PFSK-1 (cell line): ENCODE results near the gene HSPB1.

Experiments used
- FOXP2 ChIP-seq: optimal IDR thresholded peaks from 2 replicates; pipeline ENCODE3; 2011; ENCODE audit warnings: borderline replicate concordance, control low read depth, inconsistent platforms; ENCODE audit not compliant: insufficient read depth; ENCODE audit errors: extremely low read length, extremely low read depth
- POLR2AphosphoS5 ChIP-seq: IDR thresholded peaks from 2 replicates; pipeline ENCODE4 v1.6.1; 2012; ENCODE audit warnings: low read depth, mild to moderate bottlenecking, control low read depth, low read length, moderate library complexity
- SIN3A ChIP-seq: IDR thresholded peaks from 2 replicates; pipeline ENCODE4 v1.6.1; 2012; ENCODE audit warnings: mild to moderate bottlenecking, low read length, moderate library complexity, borderline replicate concordance; ENCODE audit not compliant: insufficient read depth
- TAF1 ChIP-seq: IDR thresholded peaks from 2 replicates; pipeline ENCODE4 v1.6.1; 2012; ENCODE audit warnings: low read length, control low read depth, borderline replicate concordance; ENCODE audit not compliant: insufficient read depth
- TF ChIP-seq, protein P1 (sequence below), 2 experiments: IDR thresholded peaks; 2 replicates each; pipeline versions ENCODE4 v1.6.1 to v1.8.0; 2011 to 2012; ENCODE audit warnings: low read depth in 2 of 2, low read length in 2 of 2, control low read depth in 1 of 2, inconsistent platforms in 1 of 2, mild to moderate bottlenecking in 1 of 2, moderate library complexity in 1 of 2; ENCODE audit not compliant: insufficient read depth in 1 of 2

The HSPB1 gene

DNA sequence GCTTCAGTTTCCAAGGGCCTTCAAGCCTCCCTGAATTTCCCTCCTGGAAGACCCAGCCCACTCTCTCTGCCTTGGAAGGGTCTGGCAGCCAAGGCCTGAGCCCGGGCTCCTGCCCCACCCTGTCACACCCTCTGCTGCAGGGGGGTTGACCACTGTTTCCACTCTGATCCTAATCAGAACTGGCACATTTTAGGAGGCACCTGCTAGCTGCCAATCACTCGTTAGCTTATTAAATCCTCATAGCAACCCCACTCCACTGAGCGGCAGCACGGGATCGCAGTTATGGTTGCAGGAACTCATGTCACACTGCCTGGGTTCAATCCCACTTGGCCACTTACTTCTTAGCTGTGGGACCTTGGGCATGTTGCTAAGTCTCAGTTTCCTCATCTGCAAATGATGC lies 12.9 kb downstream of the HSPB1 start:
- TF ChIP-seq, protein P1, sequence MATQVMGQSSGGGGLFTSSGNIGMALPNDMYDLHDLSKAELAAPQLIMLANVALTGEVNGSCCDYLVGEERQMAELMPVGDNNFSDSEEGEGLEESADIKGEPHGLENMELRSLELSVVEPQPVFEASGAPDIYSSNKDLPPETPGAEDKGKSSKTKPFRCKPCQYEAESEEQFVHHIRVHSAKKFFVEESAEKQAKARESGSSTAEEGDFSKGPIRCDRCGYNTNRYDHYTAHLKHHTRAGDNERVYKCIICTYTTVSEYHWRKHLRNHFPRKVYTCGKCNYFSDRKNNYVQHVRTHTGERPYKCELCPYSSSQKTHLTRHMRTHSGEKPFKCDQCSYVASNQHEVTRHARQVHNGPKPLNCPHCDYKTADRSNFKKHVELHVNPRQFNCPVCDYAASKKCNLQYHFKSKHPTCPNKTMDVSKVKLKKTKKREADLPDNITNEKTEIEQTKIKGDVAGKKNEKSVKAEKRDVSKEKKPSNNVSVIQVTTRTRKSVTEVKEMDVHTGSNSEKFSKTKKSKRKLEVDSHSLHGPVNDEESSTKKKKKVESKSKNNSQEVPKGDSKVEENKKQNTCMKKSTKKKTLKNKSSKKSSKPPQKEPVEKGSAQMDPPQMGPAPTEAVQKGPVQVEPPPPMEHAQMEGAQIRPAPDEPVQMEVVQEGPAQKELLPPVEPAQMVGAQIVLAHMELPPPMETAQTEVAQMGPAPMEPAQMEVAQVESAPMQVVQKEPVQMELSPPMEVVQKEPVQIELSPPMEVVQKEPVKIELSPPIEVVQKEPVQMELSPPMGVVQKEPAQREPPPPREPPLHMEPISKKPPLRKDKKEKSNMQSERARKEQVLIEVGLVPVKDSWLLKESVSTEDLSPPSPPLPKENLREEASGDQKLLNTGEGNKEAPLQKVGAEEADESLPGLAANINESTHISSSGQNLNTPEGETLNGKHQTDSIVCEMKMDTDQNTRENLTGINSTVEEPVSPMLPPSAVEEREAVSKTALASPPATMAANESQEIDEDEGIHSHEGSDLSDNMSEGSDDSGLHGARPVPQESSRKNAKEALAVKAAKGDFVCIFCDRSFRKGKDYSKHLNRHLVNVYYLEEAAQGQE (IDR thresholded peaks at IDR 0.05; ENCODE audit: insufficient read depth in 1 of 2, low read depth in 2 of 2, low read length in 2 of 2): no peak
- no peak for TF ChIP-seq TAF1
- no peak for TF ChIP-seq FOXP2
- TF ChIP-seq POLR2AphosphoS5: no peak
- no peak for TF ChIP-seq SIN3A

DNA sequence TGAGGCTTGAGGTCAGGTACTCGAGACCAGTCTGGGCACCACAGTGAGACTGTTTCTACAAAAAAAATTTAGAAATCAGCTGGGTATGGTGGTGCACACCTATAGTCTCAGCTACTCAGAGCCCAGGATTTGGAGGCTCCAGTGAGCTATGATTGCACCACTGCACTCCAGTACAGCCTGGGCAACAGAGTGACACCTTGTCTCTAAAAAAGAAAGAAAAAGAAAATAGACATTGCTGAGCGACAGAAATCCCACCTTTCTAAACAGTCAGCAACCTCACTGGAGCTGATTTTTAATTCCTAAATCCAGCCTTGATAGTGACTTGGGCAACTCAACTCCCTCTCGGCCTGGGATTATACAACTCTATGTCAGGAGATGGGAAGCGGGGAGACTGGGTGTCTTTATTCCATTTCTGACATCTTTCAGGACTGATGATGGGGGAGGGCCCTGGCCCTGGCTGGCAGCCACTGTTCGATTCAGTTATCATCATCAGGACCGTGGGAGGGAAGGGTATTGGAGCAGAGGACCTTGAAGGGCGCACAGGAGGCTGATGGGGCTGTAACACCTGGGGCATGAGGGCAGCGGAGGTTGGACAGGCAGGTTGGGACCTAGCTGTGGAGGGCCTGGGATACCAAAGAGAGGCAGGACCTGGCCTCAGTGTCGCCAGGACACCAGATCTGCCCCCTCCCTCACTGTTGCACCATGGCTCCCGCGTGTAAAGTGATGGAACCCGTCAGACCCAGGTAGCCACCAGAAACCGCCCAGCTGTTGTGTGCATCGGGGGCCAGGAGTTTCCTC lies 14.7 kb downstream of the HSPB1 start:
- TF ChIP-seq, protein P1 (IDR thresholded peaks at IDR 0.05; ENCODE audit: insufficient read depth in 1 of 2, low read depth in 2 of 2, low read length in 2 of 2): no peak
- TF ChIP-seq FOXP2 (no peak), SIN3A (no peak), TAF1 (no peak), POLR2AphosphoS5 (no peak)

DNA sequence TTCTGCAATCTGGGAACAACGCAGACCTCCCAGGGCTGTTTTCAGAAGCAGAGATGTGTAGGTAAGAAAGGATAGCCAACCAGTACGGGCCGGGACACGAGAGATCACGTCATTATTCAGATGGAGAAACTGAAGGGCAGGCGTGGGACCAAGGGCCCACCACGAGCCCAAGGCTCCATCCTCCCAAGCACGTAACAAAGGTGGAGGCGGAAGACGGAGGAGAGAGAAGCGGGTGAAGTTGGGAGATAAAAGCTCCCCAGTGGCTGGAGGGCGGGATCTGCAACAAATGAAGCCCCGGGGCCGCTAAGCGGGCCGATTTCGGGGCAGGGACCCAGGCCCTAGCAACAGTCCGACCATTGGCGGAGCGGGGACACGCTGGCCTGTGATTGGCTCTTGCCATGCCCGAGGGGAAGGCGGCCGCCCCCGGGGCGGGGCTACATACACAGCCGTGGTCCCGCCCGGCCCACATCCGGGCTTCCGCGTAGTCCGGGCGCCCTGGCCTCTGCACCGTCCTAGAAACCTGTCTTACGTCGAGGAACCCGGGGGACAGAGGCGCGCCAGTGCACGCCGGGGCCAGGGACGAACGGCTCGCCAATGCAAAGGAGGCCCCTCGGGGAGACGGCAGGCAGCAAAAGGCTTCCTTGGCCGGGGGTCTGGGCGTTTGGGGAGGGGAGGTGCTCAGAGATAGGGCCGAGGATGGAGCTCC lies 15.5 kb downstream of the HSPB1 start:
- TF ChIP-seq, protein P1 (IDR thresholded peaks at IDR 0.05; ENCODE audit: insufficient read depth in 1 of 2, low read depth in 2 of 2, low read length in 2 of 2): no peak
- TF ChIP-seq TAF1: 0 out of 2 replicates have a peak, but pooled peaks have one; percentile 58
- TF ChIP-seq FOXP2: peak; percentile 74
- 0 out of 2 replicates have a peak, but pooled peaks have one; percentile 21 for TF ChIP-seq SIN3A
- peak; percentile 90 for TF ChIP-seq POLR2AphosphoS5

DNA sequence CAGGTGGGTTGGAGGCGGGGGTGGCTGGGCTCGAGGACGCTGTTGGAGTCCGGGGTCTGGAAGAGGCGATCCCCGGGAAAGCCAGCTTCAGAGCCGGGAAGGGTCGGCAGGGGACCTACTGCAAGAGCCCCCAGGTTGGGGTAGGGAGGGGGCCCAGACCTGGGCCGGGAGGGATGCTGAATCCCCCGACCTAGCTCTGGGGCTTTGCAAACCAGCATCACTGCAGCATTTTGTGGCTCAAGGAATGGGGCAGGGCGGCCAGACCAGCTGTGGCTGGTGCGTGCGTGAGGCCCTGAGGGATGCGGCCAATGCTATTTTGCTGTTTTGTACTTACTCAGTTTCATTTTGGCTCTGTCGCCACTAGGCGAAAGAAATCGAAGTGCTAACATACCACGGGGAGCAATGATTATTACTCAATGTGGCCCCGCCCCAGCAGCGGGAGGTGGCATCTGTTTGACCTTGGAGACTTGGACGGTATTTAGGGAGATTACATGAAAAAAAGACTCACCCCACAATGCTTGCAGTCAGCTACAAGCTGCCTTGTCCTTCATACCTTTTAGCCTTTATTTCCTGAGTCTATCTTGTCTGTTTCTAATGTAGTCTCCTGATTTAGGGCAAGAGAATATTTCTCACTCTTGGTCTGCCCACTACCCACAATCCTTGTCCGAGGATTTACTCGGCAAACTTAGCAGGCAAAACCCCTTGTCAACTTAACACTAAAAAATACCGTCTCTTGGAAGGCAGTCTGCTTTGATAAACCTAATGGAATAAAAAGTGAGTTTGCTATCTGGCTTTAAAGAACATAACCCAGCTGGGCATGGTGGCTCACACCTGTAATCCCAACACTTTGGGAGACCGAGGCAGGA lies 16.2 kb downstream of the HSPB1 start:
- TF ChIP-seq POLR2AphosphoS5: peak; percentile 44
- TF ChIP-seq SIN3A: no peak
- TF ChIP-seq FOXP2: no peak

DNA sequence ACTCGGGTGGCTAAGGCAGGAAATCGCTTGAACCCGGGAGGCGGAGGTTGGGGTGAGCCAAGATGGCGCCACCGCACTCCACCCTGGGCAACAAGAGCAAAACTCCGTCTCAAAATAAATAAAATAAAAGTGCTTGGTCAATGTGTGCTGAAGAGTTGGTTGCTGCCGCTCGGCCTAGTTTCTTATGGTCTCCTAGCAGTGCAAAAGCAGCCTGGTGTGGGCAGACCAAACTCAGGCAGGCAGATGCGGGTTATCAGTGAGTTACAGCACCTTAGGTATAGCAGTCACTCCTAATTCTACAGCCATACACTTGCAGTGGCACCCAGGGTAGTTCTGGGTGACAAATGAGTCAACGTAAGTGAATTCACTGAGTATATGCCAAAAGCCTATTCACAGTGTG lies 22.6 kb downstream of the HSPB1 start:
- TF ChIP-seq FOXP2: no peak
- TF ChIP-seq POLR2AphosphoS5: no peak
- TF ChIP-seq, protein P1 (IDR thresholded peaks at IDR 0.05; ENCODE audit: insufficient read depth in 1 of 2, low read depth in 2 of 2, low read length in 2 of 2): no peak
- no peak for TF ChIP-seq SIN3A
- TF ChIP-seq TAF1: no peak
